Measurements from ENCODE around the gene P2RX6.
"Not testable (repeated sequence)": the region's sequence is repeated elsewhere in the genome, so short reads cannot be mapped to it uniquely, and the experiment has no call there.

P2RX6 gene

DNA sequence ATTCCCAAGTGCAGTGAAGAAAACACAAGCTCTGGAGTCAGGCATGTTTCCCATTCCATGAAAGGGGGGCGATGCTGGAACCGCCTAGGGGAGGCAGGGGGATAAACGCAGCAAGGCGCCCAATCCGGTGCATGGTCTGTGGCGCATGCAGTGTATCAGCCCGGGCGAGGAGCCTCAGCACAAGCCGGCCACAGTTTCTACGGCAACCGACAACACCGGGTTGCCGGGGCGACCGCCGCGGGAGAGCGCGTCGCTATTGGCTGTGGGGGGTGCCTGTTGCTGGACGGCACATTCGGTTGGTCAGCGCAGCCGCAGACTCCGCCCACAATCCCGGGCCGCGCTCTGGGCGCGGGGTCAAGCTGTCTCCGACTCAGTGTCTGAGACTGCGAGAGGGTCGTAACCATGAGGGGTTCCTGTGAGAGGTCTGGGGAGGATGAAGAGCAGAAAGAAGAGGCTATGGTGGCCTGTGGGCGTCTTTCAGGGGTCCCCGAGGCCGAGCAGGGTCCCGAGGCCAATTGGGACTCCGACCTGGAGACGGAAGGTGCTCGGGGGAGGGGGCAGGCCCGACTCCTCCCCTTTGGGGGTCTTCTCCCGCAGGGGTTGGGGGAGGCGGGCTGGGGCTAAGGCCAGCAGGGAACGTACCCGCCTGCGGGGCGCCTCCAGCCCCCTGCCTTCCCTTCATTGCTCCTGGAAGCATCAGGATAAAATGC lies 30.8 kb downstream of the P2RX6 start, which contains the start of gene LRRC74B:
Gene LRRC74B (plus strand): TSS at position 362 of the 710 bp plus-strand sequence. CDS start 41 bp downstream, at position 403.
- Histone ChIP-seq H3K4me3 (IDR thresholded peaks at IDR 0.05; ENCODE audit: insufficient read depth, low read depth, low read length) (no peak within 1 kb of the TSS), H2AFZ (ENCODE audit: low read depth) (peak within 1 kb of the TSS; percentile 80; the same call in 1 of the 2 replicates), H3K4me1 (ENCODE audit: low read depth, poor library complexity, severe bottlenecking) (peaks cover 7% of the 10 kb centered on the region), H3K9ac (peak within 1 kb of the TSS; percentile 45; the same call in 1 of the 2 replicates), H3K36me3 (ENCODE audit: insufficient read depth) (no peaks in the 10 kb centered on the region), H4K20me1 (ENCODE audit: insufficient read depth) (no peaks in the 10 kb centered on the region), H3K27me3 (ENCODE audit: insufficient read depth, low read depth) (no peaks in the 10 kb centered on the region; the same call in 1 of the 2 replicates), H3K4me2 (peak within 1 kb of the TSS; percentile 75), H3K79me2 (ENCODE audit: insufficient read depth, low read depth) (no peaks in the 10 kb centered on the region), H3K27ac (no peak within 1 kb of the TSS)
- TF ChIP-seq, protein P1, sequence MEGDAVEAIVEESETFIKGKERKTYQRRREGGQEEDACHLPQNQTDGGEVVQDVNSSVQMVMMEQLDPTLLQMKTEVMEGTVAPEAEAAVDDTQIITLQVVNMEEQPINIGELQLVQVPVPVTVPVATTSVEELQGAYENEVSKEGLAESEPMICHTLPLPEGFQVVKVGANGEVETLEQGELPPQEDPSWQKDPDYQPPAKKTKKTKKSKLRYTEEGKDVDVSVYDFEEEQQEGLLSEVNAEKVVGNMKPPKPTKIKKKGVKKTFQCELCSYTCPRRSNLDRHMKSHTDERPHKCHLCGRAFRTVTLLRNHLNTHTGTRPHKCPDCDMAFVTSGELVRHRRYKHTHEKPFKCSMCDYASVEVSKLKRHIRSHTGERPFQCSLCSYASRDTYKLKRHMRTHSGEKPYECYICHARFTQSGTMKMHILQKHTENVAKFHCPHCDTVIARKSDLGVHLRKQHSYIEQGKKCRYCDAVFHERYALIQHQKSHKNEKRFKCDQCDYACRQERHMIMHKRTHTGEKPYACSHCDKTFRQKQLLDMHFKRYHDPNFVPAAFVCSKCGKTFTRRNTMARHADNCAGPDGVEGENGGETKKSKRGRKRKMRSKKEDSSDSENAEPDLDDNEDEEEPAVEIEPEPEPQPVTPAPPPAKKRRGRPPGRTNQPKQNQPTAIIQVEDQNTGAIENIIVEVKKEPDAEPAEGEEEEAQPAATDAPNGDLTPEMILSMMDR (conservative IDR thresholded peaks at IDR 0.05; ENCODE audit: low read depth, low read length), result no peak

DNA sequence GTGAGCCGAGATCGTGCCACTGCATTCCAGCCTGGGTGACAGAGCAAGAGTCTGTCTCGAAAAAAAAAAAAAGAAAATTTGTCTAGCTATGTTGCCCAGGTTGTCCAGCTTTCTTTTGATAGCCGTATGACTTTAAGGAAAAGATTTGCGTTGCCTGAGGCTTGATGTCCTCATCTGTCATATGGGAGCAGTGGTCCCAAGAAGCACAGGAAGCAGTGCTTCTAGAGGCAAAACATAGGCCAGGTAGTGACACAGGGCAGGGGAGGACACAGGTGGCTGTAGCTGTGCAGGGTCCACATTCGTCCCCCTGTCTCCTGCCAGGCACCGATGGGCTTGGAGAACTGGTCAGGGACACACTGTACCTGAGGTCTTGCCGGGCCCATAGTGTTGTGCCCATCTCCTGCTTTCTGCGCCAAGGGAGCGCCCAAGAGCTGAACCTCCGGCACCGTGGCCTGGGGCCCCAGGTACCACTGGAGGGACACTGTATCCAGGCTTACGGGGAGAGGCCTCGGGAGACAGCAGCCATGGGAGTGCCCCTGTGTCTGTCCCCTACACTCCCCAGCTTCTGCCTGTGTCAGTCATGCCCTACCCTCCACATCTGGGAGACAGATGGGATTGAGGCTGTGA lies 32.2 kb downstream of the P2RX6 start:
- Histone ChIP-seq H3K27ac (no peak overlapping the region), H3K4me1 (ENCODE audit: low read depth, poor library complexity, severe bottlenecking) (peaks cover 7% of the 10 kb centered on the region), H3K4me2 (no peak overlapping the region), H3K79me2 (ENCODE audit: insufficient read depth, low read depth) (no peaks in the 10 kb centered on the region), H3K9ac (no peak overlapping the region), H3K36me3 (ENCODE audit: insufficient read depth) (no peaks in the 10 kb centered on the region), H4K20me1 (ENCODE audit: insufficient read depth) (no peaks in the 10 kb centered on the region), H3K27me3 (ENCODE audit: insufficient read depth, low read depth) (no peaks in the 10 kb centered on the region; the same call in 1 of the 2 replicates), H2AFZ (ENCODE audit: low read depth) (no peak overlapping the region), H3K4me3 (IDR thresholded peaks at IDR 0.05; ENCODE audit: insufficient read depth, low read depth, low read length) (no peak overlapping the region)
- TF ChIP-seq, protein P1 (conservative IDR thresholded peaks at IDR 0.05; ENCODE audit: low read depth, low read length), result no peak

DNA sequence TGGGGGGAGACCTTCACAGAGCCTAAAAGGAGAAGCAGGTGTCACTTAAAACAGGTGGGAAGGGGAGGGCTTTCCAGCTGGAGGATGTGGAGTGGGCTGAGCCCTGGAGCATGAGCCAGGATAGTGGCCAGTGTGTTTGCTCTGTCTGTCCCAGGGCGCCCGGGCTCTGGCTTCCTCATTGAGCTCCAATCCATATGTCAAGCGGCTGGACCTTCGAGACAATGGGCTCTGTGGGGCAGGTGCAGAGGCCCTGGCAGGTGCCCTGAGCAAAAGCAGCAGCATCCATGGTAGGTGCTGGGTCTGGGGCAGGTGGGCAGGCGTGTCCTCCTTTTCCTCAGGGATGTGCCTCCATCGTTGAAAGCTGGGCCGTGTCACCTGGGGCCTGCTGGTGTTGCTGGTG lies 32.8 kb downstream of the P2RX6 start:
- Histone ChIP-seq H3K4me2 (no peak overlapping the region), H2AFZ (ENCODE audit: low read depth) (no peak overlapping the region), H3K27me3 (ENCODE audit: insufficient read depth, low read depth) (no peaks in the 10 kb centered on the region; the same call in 1 of the 2 replicates), H3K36me3 (ENCODE audit: insufficient read depth) (no peaks in the 10 kb centered on the region), H3K79me2 (ENCODE audit: insufficient read depth, low read depth) (no peaks in the 10 kb centered on the region), H3K4me3 (IDR thresholded peaks at IDR 0.05; ENCODE audit: insufficient read depth, low read depth, low read length) (no peak overlapping the region), H3K27ac (no peak overlapping the region), H3K4me1 (ENCODE audit: low read depth, poor library complexity, severe bottlenecking) (peaks cover 7% of the 10 kb centered on the region), H3K9ac (no peak overlapping the region), H4K20me1 (ENCODE audit: insufficient read depth) (no peaks in the 10 kb centered on the region)
- TF ChIP-seq, protein P1 (conservative IDR thresholded peaks at IDR 0.05; ENCODE audit: low read depth, low read length), result no peak

DNA sequence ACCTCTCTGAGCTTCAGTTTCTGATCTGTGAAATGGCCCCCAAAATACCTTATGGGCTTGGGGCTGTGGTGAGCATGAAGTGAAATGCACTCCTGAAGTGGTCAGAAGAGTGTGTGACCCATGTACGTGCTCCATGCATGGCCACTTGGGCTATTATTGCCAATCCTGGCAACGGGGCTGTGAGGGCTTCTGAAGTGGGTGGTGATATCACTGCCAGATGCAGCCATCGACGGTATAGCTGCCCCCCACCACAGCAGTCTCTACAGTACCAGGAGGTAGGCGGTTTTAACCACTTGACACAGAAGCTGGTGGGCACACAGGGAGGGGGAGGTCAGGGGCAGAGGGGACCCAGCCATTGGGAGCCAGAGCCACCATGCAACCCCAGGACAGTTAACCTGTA lies 33.5 kb downstream of the P2RX6 start:
- not testable (repeated sequence) for H4K20me1 ChIP-seq (ENCODE audit: insufficient read depth); H3K4me3 ChIP-seq (IDR thresholded peaks at IDR 0.05; ENCODE audit: insufficient read depth, low read depth, low read length); H3K9ac ChIP-seq; H3K27ac ChIP-seq; H3K79me2 ChIP-seq (ENCODE audit: insufficient read depth, low read depth); H3K4me2 ChIP-seq; H3K27me3 ChIP-seq (ENCODE audit: insufficient read depth, low read depth); H2AFZ ChIP-seq (ENCODE audit: low read depth); H3K36me3 ChIP-seq (ENCODE audit: insufficient read depth); H3K4me1 ChIP-seq (ENCODE audit: low read depth, poor library complexity, severe bottlenecking)

DNA sequence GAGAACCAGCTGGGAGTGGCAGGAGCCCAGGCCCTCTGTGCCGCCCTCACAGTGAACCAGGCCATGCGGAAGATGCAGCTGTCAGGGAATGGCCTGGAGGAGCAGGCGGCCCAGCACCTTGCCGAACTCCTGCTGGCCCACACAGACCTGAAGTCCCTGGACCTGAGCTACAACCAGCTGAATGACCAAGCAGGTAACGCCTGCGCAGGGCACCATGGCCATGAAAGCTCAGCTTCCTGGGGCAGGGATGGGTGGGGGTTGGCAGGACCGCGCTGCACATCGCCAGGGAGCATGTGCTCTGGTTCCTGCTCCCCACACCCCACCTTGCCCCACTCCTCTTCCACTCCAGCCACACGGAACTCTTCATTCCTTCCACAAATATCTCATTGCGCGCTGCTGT lies 34.0 kb downstream of the P2RX6 start:
- H3K4me1 ChIP-seq (ENCODE audit: low read depth, poor library complexity, severe bottlenecking); H3K4me2 ChIP-seq; H2AFZ ChIP-seq (ENCODE audit: low read depth); H3K36me3 ChIP-seq (ENCODE audit: insufficient read depth); H3K9ac ChIP-seq; H3K79me2 ChIP-seq (ENCODE audit: insufficient read depth, low read depth); H3K27me3 ChIP-seq (ENCODE audit: insufficient read depth, low read depth); H3K27ac ChIP-seq; H3K4me3 ChIP-seq (IDR thresholded peaks at IDR 0.05; ENCODE audit: insufficient read depth, low read depth, low read length); H4K20me1 ChIP-seq (ENCODE audit: insufficient read depth): not testable (repeated sequence)
